Activated gamma-delta T cell treated with Interleukin-2 at 50 U/mL for 16 hours (primary cell): ENCODE data around the gene WWOX.

Experiments used
- DNase-seq: peaks from one replicate; pipeline ENCODE4 v3.0.0-alpha.2; 2020

Gene WWOX

DNA sequence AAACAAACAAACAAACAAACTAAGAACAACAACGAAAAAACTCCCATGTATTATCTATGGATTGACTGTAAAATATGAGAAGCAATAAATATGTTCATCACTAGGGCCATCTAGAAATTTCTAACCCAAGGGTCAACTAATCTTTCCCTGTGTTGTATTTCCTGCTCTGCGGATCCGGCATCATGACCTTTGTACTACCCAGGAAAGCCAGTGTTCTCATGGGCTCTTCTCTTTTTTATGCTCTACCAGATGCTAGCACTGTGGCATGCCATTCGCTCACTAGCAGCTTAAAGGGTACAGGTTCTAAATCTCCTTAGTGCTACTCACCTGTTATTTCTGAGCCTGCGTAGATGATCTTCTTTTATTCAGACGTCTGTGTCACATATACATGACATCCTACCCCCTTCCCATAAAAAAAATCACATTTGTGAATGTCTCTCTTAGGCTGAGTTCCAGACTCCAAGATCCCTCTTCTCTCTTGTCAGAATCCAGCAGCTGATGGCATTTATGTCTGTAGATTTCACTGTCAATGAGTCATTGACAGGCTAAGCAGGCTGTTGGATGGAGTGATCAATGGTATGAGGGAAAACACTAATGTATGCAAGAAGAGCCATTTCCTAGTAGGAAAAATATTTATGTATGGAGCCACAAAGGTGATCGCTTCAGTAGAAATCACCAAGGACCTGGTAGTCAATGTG is 100.0 kb downstream of the WWOX start:
- DNase-seq: no peak

DNA sequence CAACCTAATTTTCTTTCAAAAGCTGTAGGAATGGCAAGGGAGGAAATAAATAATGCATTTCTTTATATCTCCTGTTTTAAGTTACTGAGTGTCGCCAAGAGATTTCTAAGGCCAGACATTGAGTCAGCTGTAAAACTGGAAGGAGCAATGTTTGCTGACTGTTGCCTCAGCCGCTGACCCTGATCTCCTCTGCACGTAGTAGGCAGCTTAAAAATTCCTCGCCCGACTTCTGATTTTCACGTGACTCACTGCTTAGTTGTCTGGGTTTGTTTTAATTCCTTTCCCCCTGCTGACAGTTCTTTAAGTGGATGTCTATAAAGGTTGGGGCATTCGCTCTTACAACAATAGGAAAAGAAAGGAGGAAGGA is 100.6 kb downstream of the WWOX start:
- no peak for DNase-seq

DNA sequence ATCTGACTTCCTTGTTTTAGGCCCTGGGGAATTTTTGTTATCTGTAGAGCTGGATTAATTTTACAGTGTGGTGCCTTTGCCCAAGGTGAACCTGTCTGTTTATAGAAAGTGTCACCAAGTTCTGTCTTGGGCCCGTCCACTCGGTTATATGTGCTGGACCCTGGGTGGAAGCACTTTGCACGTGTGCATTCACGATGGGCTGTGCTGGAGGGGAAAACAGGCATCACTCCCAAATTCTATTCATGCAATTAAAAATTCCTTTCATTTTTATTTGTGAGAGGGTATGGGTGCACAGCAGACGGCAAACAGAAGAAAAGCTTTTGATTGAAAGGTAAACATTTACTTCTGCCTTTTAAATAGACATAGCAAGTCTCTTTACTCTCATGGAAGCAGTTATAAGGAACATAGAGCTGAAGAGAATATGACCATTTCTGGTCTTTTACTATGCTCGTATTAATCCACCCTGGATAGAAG is 101.2 kb downstream of the WWOX start:
- DNase-seq: no peak

DNA sequence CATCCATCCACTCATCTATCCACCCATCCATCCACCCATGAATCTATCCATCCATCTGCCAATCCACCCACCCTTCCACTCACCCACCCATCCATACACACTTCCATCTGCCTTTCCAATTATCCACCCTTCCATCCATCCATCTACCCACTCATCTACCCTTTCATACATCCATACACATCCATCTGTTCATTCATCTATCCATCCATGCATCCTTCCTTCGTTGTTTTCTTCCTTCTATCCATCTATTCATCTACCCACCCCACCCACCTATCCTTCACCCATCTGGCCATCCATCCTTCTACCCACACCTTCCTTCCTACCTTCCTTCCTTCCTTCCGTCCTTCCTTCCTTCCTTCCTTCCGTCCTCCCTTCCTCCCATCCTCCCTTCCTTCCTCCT is 106.1 kb downstream of the WWOX start:
- DNase-seq: no peak

DNA sequence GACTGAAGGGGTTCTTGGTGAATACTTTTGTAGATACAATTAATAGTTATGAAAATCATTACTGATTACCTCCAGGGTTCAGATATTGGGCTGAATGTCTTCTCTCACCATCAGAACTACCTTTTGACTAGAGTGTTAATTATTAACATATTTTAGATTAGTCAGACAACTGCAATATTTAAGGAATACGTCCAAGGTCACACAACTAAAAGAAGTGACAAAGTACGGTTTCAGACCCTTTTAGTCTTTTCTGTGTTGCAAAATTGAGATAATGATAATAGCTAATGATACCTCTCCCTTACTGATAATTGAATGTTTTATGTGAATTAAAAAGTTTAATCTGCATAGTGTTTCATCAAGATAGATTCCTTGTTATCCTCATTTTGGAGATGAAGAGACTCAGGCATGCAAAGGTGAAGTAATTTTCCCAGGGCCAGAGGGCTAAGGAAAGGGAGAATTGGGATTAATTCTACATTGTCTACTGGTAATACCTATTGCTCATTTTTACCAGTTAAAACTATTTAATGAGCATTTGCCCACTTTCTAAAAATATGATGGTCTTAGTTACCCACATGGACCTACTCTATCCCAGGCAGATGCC is 107.3 kb downstream of the WWOX start:
- no peak for DNase-seq

DNA sequence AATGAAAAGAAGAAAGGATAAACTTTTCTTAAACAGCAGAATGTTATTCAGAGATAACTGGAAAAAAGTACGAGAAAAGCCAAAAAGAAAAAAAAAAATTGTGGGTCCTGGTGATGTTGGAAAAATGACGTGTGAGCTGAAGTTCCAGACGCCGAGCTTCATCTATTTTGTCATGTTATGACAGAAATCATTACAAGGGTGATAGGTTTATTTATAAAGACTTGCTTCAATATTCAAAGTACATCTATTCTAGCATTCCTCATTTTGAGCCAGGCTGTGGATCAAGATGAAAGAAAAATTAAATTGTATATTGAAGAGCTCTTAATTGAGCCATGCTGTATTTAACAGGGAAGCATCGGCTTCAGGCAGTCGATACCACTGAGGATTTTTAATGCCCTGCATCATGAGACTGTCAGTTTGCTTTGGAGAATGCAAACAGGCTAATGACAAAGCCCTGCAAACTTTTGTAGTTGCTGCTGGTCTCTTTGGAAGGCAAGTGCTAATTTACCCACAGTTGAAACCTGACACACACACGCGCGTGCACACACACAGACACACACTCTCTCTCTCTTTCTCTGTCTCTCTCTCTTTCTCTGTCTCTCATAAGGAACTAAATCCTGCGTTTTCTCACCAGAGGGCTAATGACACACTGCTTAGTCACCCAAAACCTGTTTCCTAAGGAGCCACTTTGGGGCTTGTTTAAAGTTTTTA is 110.7 kb downstream of the WWOX start:
- DNase-seq: no peak

DNA sequence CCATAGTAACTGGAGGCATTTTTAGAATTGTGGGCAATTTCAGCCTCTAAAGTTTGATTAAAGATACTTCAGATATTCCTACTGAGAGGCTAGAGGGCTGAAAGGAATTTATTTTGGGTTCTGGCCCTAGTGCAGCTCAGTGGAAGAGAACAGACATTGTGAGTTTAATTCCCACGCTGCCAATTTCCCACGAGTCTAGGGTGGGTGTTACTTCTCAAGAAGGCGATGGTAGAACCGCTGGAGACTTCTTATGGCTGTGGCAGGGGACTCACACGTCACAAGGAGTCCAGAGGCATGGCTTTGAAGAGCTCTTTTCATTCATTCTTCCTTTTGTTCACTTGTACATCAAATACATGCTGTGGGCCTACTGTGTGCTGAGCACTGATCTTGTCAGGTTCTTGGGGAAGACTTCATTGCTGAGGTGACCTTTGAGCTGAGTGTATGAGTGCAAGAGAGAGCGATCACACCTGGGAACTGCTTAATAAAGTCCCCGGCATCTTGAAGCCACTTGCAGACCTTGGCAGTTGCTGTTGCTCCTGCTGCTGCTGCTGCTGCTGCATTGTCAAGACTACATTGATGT is 111.7 kb downstream of the WWOX start:
- no peak for DNase-seq

DNA sequence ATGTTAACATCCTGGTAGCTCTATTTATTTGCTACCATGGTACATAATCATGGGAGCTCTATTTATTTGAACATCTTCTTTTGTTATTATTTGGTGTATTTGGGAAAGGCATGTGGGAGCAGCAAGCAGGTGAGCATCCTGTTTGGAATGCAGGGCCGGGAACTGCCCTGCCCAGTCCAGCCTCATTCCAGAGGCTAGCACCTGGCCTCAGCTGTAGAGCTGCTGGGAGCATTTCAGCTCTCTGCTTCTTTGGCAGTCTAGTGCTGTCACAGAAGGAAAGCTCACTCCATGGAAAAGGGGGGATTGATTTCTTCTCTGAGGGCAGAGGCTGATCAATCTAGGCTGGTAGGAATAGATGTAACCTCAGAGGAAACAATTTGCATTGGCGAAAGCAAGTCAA is 112.5 kb downstream of the WWOX start:
- DNase-seq: no peak

DNA sequence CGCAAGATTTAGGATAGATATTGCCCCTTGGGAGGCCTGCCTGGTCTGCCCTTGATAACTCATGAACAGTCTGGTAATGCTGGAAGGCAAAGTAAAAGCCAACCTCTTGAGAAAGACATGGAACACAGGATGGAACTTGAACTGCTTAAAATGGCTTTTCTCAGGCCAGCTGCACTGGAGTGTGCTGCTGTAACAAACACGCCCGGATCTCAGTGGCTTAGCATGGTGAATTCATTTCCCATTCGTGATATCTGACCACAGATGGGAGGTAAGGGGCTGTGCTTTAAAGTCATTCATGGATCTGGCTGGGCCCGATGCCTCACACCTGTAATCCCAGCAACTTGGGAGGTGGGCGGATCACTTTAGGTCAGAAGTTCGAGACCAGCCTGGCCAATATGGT is 113.2 kb downstream of the WWOX start:
- DNase-seq: no peak

DNA sequence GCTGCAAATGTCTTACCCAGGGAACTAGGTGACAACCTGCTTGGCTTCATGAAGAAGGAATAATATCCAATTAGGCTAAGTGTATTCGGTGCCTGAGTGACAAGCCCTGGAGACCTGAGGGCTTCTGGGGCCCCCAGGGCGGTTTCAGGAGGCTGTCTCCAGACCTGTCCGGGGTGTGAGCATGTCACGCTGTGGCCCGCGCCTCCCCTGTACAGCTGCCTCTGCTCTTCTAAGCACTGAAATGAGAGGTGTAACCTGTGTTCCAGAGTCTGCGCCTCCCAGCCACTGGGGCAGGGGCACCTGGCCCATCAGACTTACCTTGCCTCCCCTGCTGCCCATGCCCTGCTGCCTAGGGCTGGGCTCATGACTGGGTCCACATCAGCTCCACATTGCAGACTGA is 114.3 kb downstream of the WWOX start:
- no peak for DNase-seq

DNA sequence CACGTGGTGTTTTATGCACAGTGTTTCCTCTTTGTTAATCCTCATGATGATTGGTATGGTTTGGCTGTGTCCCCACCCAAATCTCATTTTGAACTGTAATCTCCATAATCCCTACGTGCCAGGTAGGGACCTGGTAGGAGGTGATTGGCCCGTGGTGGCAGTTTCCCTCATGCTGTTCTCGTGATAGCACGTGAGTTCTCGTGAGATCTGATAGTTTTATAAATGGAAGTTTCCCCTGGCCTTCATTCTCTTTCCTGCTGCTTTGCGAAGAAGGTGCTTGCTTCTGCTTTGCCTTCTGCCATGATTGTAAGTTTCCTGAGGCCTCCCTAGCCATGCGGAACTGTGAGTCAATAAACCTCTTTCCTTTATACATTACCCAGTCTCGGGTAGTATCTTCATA is 115.8 kb downstream of the WWOX start:
- no peak for DNase-seq

DNA sequence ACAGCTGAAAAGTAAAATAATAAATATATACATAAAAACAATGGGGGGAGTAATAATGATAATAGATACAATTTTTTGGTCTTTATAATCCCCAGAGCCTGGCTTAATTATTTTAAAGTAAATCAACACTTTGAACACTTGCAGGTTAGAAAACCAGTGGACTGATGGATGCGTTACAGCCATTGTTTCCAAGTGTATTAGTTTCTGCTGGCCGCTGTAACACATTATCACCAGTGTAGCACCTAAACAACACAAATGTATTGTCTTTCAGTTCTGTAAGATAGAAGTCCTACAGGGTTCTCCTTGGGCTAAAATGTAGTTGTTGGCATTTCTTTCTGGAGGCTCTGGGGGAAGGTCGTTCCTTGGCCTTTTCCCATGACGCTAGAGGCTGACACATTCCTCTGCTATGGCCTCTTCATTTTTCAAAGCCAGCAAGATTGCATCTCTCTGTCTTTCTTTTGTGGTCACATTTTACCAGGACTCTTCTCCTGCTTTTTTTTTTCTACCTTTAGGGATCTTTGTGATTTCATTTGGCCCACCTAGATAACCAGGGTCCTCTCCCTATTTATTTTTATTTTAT is 116.8 kb downstream of the WWOX start:
- DNase-seq: no peak

DNA sequence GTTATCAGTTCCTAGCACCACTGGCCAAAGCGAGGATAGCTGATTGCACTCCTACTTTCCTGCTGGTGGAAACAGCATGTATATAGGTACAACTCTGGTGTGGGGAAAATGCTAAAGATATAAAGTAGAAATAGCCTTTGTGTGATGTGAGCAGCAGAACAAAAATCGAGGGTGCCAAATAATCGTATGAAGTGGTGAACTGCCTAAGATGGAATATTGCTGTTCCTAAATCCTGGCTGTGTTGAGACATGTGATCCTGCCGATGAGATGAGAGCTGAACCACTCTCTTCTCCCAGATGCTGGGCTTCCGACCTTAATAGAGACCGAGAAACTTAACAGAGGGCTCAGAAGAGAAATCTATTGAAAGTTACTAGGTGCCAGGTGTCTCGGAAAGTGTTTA is 117.8 kb downstream of the WWOX start:
- DNase-seq: no peak

DNA sequence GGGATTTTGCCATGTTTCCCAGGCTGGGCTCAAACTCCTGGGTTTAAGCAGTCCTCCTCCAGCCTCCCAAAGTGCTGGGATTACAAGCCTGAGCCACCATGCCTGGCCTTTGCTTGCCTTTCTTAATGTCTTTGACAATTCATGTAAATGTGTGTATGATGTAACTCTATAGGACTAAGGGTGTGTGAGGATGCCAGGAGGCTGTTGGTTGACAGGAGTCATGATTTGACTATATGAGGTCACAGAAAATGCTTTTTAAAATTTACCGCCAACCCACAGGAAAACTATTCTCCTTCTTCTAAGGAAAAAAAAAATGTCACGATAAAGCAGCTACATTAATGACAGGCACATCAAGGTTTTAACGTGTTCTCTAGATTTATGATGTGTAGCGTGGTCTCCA is 118.8 kb downstream of the WWOX start:
- no peak for DNase-seq

DNA sequence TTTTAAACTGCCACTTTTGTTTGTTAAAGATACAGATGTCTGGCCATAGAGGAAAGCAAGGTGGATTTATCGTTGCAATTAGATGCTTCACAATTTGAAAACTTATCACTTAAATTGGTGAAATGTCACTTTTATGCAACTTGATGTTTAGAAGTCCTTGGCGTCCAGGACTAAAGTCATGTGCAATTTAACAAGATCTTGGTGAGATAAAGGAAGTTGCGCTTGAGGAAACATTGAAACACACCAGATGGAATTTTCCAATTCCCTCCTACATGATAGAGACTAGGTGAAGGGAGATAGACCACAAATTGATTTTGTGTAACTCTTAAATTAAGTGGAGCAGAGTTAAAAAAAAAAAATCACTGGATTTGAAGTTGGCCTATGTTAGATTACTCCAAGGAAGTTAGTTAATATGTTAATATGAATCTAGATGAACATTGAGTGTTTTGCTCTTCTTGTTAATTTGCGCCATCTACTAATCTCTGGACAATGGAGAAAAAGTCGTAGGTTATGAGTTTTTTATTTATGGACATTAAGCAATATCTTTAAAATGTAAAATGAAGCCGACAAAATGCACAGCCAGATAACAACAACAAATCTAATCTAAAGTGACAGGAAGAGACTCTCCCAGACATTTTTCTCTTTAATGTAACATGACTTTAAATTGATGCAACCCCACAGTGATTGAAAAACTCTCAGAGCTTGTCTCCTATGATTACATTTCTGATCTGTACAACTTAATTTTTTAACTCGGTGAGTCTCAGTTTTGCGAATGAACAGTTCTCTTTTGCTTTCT is 119.6 kb downstream of the WWOX start:
- DNase-seq: no peak

DNA sequence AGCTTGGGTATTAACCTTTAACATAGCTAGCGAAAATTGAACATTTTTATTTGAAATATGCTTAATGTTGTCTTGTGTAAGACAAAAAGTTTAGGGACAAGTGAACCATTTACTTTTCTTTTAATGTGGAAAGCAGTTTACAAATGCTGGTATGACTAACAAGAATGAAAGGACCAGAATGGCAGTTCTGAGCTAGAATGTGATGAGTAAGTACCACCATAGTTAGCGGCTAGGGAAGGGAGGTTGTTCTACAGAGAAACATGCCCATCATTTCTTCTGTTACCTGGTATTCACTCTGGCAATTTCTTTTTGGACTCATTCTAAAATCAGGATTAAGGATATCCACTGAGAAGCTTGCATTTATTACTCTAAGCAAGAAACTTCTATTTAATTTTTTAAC is 121.1 kb downstream of the WWOX start:
- DNase-seq: no peak

DNA sequence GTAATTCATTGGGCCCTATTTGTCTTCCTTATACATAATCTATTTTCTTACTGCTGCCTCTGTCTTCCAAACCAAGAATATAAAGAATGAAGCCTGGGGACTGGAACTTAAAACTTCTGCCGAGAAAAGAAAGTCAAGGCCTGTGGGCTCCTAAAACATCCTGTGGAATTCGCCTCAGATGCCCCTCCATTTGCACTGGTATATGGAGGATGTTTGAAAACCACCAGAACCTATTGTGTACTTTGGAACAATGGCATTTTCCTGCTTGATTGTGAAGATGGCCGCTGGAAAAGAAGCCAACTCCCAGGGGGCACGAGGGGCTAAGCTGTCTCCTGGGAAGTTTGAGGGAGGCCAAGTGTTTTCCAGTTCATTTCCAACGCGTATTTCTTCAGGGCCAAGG is 122.4 kb downstream of the WWOX start:
- DNase-seq: no peak

DNA sequence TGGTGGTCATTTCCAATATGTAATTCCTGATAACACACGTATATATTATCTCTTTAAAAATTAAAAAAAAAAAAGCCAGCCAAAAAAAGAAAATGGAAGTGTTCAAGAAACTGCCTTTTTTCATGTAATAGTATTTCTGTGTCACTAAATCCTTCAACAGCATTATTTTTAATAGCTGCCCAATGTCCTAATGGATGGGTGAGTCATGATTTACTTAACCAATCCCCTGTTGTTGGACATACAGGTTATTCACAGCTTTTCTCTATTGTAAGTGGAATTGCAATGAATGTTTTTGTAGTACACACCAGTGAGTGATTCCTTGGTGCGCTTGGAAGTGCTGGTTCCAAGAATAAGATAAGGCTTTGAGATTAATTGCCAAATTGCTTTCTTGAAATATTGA is 124.9 kb downstream of the WWOX start:
- no peak for DNase-seq

DNA sequence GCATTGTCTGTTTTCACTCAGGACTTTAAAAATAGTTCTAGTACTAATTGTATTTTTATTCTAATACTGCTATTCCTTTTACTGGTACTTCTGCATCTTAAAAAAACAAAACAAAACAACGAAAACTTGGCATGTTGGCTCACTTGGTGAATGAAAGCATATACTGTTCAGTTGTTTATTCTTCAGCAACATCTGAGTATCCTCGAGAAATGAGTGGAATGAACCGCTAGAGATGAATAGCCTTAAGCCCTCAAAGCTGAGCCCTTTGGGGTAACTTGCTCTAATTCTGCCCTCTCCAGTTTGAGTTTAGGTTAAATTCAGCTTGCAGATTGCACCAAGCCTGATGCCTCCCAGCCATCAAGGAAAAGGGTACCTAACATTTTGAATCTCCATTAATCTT is 126.5 kb downstream of the WWOX start:
- DNase-seq: no peak

DNA sequence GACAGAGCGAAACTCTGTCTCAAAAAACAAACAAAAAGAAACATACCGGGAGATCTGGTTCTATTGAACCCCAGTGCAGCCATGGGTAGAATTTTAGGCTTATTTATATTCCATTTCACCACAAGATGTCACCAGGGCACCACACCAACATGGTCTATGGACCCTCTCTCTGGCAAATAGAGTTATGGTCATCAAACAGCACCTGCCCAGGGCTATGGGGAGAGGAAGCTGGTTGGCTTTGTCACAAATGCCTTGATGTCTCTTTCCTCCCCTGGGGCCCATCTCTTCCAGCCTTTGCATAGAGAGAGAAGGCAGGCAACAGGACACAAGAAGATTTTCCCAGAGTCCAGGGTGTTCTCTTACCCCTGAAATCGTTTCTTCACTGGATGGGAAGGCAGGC is 128.4 kb downstream of the WWOX start:
- no peak for DNase-seq

DNA sequence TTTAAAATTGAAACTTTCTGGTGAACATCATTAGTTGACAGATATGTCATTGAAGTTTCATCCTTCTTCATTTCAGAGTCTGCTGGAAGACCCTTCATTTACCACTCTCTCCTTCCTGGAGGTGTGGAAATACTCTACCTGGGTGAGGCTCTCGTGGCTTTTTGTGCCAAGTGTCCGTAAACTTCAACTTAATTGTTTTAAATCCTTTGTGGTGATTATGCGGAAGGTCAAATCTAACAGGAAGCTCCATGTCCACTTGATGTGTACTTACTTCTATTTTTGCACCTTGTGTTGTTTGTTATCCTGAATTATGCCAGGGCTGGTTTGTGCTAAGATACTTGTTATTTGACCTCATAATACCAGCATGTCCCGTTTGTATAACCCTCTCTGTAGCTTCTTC is 129.2 kb downstream of the WWOX start:
- DNase-seq: no peak

DNA sequence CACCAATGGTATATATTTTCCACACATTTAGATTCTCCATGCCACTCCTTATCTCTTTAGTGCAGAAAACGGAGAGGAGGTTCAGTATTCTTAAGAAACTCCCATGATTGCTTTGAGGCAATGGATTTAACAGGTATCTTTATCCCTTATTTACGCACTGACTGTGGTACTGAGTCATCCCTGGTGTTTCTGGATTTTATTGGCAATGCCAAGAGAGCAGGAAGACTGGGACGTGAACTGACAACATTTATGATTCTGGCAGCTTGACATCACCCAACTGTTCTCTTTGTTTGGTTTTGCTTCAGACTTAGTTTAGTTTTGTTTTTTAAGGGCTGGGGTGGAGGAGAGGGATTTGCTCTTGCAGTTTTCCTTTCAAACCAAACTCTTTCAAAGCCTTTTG is 131.4 kb downstream of the WWOX start:
- no peak for DNase-seq
